Measurements from ENCODE around the gene DGCR2.

DGCR2 gene

GRCh38 chr22:19062943-19063308 is 59.3 kb downstream of the DGCR2 start:
- no peak overlapping the region for H2AFZ ChIP-seq (ENCODE audit: low read length)
- no peak overlapping the region for H3K4me3 ChIP-seq (ENCODE audit: low read length)
- H3F3A ChIP-seq (ENCODE audit: insufficient read depth, low read length), result no peaks in the 10 kb centered on the region
- H3K9me2 ChIP-seq (replicated peaks; ENCODE audit: insufficient read depth, low read length), result no peaks in the 10 kb centered on the region
- no peaks in the 10 kb centered on the region for H3K4me1 ChIP-seq (ENCODE audit: low read length)
- DNase-seq, result no peak
- no peaks in the 10 kb centered on the region for H4K20me1 ChIP-seq (ENCODE audit: insufficient read depth, low read length)
- no peaks in the 10 kb centered on the region for H3K36me3 ChIP-seq (replicated peaks; ENCODE audit: insufficient read depth, low read length)
- H3K9me3 ChIP-seq (replicated peaks; ENCODE audit: insufficient read depth, low read length), result no peaks in the 10 kb centered on the region
- no peak overlapping the region for H3K4me2 ChIP-seq (ENCODE audit: low read depth, low read length)
- H3K27me3 ChIP-seq (replicated peaks; ENCODE audit: insufficient read depth, low read length), result no peaks in the 10 kb centered on the region
- H3K79me2 ChIP-seq (ENCODE audit: low read length), result no peaks in the 10 kb centered on the region
- no peak overlapping the region for H3K9ac ChIP-seq (ENCODE audit: low read length)
- no peak for TF ChIP-seq CTCF (IDR thresholded peaks at IDR 0.05; ENCODE audit: low read length)
- TF ChIP-seq EZH2phosphoT487 (IDR thresholded peaks at IDR 0.05; ENCODE audit: low read length), result no peak
- TF ChIP-seq EZH2 (optimal IDR thresholded peaks at IDR 0.05; ENCODE audit: low read depth, low read length), result no peak
- H3K27ac ChIP-seq (ENCODE audit: low read length), result no peak overlapping the region

- Histone ChIP-seq H3F3A (ENCODE audit: insufficient read depth, low read length) (no peaks in the 10 kb centered on the region), H3K4me3 (ENCODE audit: low read length) (no peak overlapping the region), H3K9ac (ENCODE audit: low read length) (no peak overlapping the region), H3K9me3 (replicated peaks; ENCODE audit: insufficient read depth, low read length) (no peaks in the 10 kb centered on the region), H3K4me2 (ENCODE audit: low read depth, low read length) (no peak overlapping the region), H3K79me2 (ENCODE audit: low read length) (no peaks in the 10 kb centered on the region), H3K27ac (ENCODE audit: low read length) (no peak overlapping the region), H3K27me3 (replicated peaks; ENCODE audit: insufficient read depth, low read length) (no peaks in the 10 kb centered on the region), H2AFZ (ENCODE audit: low read length) (no peak overlapping the region), H3K36me3 (replicated peaks; ENCODE audit: insufficient read depth, low read length) (no peaks in the 10 kb centered on the region), H4K20me1 (ENCODE audit: insufficient read depth, low read length) (no peaks in the 10 kb centered on the region), H3K9me2 (replicated peaks; ENCODE audit: insufficient read depth, low read length) (no peaks in the 10 kb centered on the region), H3K4me1 (ENCODE audit: low read length) (no peaks in the 10 kb centered on the region)
- no peak for TF ChIP-seq EZH2phosphoT487 (IDR thresholded peaks at IDR 0.05; ENCODE audit: low read length)
- TF ChIP-seq CTCF (IDR thresholded peaks at IDR 0.05; ENCODE audit: low read length), result no peak
- no peak for TF ChIP-seq EZH2 (optimal IDR thresholded peaks at IDR 0.05; ENCODE audit: low read depth, low read length)
- DNase-seq, result no peak
Observed at GRCh38 chr22:19062139-19062942, 59.9 kb downstream of the DGCR2 start.

- no peaks in the 10 kb centered on the region for H4K20me1 ChIP-seq (ENCODE audit: insufficient read depth, low read length)
- no peak overlapping the region for H3K9ac ChIP-seq (ENCODE audit: low read length)
- H3K79me2 ChIP-seq (ENCODE audit: low read length), result no peaks in the 10 kb centered on the region
- no peaks in the 10 kb centered on the region for H3K9me3 ChIP-seq (replicated peaks; ENCODE audit: insufficient read depth, low read length)
- H2AFZ ChIP-seq (ENCODE audit: low read length), result no peak overlapping the region
- no peak overlapping the region for H3K4me3 ChIP-seq (ENCODE audit: low read length)
- no peaks in the 10 kb centered on the region for H3F3A ChIP-seq (ENCODE audit: insufficient read depth, low read length)
- no peaks in the 10 kb centered on the region for H3K4me1 ChIP-seq (ENCODE audit: low read length)
- TF ChIP-seq CTCF (IDR thresholded peaks at IDR 0.05; ENCODE audit: low read length), result no peak
- TF ChIP-seq EZH2phosphoT487 (IDR thresholded peaks at IDR 0.05; ENCODE audit: low read length), result no peak
- no peak for TF ChIP-seq EZH2 (optimal IDR thresholded peaks at IDR 0.05; ENCODE audit: low read depth, low read length)
- H3K36me3 ChIP-seq (replicated peaks; ENCODE audit: insufficient read depth, low read length), result no peaks in the 10 kb centered on the region
- DNase-seq, result no peak
- H3K9me2 ChIP-seq (replicated peaks; ENCODE audit: insufficient read depth, low read length), result no peaks in the 10 kb centered on the region
- no peak overlapping the region for H3K27ac ChIP-seq (ENCODE audit: low read length)
- H3K4me2 ChIP-seq (ENCODE audit: low read depth, low read length), result no peak overlapping the region
- H3K27me3 ChIP-seq (replicated peaks; ENCODE audit: insufficient read depth, low read length), result no peaks in the 10 kb centered on the region
Observed at GRCh38 chr22:19061471-19062138, 60.6 kb downstream of the DGCR2 start.
